NOMO-1 treated with dmso at 0.1 percent for 144 hours (cell line): ENCODE data around the gene MAP3K9.

Experiments used
- DNase-seq: peaks from one replicate; lab custom pipeline; 2025; ENCODE audit not compliant: unreplicated experiment; lab: John Stamatoyannopoulos, UW

MAP3K9 gene

DNA sequence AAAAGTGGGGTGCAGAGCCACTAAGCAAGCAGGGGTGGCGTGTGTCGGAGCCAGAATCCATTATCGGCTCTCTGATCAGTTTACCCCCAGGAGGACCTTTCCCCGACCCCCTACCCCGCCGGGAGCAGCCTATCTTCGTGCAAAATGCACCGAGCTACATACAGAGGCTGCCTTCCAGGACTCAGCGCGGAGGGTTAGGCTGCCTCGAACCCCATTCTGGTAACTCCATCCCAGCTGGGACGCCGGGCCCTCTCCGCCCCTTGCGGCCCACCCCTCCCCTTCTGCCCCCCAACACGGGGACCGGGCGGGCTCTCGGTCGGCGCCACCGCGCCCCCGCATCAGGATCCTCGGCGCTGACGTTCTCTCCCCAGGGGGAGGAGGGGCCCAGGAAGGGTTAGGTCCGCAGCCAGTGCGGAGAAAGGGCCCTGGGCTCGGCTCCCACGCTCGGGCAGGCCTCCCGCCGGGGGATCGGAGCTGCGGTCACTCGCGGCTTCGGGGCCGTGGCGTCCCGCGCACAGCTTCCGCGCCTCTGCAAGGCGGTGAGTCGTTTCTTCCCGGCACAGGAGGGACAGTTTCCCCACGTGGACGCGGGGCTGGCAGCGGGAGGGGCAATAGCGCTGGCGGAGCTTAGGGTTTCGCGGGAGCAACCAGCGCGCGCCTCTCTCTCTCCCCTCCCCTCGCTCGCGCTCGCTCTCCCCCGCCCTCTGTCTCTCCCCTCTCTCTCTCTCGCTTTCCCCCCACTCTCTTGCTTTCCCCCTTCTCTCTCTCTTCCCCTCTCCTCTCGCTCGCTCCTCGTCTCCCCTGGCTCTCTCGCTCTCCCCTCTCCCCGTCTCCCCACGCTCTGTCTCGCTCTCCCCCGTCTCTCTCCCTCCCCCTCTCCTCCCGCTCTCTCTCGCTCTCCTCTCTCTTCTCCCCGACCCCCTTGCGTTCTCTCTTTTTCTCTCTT lies 12.5 kb upstream of the MAP3K9 start:
- peak; percentile 16 for DNase-seq

DNA sequence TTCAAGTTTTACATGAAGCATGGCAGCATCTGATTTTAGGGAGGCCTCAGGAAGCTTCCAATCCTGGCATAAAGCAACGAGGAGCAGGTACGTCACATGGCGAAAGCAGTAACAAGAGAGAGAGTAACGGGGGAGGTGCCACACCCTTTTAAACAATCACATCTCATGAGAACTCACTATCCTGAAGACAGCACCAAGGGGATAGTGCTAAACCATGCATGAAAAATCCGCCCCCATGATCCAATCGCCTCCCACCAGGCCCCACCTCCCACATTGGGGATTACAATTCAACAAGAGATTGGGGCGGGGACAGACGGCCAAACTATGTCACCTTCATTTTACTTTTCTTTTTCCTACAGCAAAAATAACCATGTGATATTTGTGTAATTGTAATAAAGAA lies 7.2 kb upstream of the MAP3K9 start:
- no peak for DNase-seq

DNA sequence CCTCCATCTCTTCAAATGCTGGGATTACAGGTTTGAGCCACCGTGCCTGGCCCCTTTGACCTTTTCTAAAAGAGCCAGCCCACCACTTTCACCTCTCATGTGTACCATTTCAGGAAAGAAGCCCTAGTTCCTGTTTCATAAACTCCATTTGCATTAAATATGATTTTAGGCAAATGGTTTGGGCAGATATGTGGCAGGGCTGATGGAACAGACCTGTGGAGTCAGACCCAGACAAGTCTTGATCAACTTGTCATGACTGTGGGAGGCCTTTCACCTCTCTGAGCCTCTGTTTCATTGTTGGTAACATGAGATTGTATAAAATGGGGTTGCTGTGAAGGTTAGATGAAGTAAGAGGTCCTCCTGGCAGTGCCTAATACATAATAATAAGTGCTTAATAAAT lies 5.2 kb upstream of the MAP3K9 start:
- DNase-seq: no peak

DNA sequence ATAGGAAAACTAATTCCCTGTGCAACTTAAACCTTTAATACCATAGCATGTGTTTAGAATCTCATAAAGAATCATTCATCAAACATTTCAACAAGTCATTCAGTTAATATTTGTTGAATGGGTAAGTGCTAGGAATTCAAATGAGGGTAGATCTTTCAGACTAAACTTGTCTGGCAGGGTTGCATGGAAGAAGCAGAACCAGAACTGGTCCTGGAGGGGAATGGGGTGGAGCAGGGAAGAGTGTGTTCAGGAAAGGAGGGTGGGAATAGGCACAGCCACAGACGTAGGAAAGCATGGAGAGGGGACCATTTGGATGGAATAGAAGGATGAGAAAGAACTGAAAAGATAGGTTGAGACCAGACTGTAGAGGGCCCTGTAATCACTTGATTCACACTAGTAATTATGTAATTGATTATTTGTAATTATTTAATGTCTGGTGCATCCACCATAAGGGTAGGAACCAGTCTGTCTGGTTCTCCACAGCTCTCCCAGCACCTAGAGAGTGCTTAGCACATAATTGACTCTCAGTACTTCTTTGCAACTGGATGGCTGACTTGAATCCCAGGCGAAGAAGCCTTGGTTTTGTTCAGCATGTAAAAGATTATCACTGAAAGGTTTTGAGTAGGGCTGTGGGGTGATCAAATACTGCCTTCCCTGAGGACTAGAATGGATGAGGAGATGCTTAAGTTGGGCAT lies 3.0 kb upstream of the MAP3K9 start:
- no peak for DNase-seq

DNA sequence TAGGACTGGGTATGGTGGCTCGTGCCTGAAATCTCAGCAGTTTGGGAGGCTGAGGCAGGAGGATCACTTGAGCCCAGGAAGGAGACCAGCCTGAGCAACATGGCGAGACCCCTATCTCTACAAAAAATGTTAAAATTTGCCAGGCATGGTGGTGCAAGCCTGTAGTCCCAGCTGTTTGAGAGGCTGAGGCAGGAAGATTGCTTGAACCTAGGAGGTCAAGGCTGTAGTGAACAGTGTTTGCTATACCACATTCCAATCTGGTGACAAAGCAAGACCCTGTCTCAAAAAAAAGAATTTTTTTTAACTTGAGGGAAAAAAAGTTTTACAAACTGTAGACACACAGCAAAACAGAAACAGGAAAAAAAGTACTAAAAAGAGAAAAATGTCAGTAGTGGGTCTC lies 2.3 kb upstream of the MAP3K9 start:
- no peak for DNase-seq

DNA sequence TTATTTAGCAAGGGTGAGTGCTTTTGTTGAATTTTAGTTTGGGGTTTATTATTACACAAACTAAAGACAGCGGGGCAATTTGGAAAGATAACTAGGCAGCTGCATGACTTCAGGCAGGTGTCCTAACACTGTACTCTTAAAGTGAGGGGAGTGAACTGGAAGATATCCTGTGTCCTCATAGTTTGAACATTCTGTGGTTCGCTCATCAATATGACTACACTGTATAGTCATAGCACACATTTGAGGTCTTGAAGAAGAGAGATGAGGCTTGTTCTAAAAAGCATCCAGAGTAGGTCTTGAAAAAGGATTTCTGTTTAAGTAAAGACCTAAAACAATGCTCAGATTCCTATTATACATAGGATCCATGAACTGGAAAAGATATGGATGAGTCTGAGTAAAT lies 1.7 kb upstream of the MAP3K9 start:
- DNase-seq: no peak

DNA sequence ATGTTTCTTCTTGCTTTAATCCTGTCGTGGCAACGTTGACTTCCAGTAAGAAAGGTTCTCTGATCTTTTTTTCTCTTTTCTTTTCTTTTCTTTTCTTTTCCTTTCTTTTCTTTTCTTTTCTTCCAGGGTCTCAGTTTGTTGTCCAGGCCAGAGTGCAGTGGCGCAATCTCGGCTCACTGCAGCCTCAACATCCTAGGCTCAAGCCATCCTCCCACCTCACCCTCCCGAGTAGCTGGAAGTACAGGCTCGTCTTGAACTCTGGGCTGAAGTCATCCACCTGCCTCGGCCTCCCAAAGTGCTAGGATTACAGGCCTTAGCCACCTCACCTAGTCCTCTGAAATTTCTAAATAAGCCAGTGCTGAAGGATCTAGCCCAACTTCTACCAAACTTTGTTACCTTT lies 1.3 kb upstream of the MAP3K9 start:
- DNase-seq: no peak

DNA sequence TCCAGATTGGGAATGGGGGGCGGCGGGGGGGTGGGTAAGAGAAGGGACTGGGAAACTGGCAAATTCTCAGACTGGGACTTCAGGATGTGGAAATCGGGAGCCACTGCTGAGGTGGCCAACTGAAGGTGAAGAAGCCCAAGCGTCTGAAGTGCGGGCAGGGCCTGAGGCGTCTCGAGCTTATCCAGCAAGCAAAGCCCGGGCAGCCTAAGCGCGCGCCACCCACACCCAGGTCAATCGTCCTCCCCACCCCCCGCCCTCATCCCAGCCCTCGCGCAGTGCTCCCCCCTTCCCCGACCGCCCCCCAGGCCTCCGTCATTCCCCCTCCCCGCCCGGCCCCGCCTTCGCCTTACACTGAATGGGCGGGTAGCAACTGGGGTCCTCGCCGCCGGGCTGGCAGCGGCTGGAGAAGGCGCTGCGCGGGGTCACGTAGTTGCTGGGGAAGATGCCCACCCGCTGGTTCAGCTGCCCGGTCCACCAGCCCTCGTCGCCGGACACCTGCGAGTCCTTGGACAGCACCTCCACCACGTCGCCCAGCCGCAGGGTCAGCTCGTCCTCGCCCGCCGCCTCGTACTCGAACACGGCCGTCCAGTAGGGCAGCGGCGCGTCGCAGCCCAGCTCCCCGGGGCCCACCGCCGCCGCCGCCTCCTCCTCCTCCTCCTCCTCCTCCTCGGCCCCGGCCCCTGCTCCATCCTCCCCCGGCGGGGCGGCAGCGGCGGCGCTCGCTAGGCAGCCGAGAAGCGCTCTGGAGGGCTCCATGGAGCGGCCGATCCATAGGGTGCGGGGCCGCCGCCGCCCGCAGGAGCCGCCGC lies 693 bp downstream of the MAP3K9 start:
- DNase-seq: no peak

DNA sequence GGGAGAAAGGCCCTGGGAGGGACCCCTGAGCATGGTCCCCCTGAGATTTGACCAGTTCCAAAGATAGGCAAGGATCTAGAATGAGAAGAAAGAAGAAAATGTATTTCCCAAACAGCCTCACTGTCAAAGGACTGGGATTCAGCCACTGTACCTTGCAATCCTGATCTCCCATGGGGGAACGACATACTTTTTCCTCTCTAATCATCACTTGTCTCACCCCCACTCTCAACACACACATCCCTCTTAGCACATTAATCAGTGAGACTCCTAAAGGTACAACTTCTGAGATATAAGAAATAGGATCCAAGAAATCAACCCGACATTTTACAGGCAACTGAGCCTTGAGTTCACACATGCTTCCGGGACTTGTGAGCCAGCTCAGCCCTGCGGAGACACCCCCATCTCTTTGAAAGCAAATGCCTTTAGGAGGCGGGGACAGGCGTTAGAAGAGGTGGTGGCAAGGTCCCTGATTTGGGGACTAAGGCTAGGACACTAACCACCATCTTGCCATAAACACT lies 1.4 kb downstream of the MAP3K9 start:
- DNase-seq: no peak

DNA sequence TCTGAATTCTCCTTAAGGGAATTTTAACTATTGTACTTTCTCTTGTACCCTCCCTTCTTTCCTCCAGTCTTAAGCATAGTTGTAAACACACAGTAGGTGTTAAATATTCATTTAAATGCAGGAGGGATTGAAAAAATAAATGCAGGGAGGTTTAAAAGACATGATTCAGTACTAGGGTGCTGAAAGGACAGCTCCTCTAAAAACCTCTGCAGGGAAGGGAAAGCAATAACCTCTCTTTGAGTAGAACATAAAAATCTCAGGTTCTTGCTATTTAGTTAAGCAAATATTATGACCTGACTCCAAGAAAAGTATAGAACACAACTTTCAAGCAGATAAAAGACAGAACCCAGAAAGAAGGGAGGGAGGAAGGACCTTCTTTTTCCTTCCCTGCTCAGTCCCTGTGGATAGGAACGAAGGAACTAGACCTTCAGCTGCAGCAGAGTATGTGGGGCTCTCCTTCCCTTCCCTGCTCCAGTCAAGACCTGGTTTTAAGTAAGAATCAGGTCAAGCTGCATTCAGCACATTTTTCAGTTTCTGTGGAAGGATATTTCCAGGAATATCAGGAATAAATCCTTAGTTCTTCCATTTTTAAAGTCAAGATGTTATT lies 4.7 kb downstream of the MAP3K9 start:
- no peak for DNase-seq

DNA sequence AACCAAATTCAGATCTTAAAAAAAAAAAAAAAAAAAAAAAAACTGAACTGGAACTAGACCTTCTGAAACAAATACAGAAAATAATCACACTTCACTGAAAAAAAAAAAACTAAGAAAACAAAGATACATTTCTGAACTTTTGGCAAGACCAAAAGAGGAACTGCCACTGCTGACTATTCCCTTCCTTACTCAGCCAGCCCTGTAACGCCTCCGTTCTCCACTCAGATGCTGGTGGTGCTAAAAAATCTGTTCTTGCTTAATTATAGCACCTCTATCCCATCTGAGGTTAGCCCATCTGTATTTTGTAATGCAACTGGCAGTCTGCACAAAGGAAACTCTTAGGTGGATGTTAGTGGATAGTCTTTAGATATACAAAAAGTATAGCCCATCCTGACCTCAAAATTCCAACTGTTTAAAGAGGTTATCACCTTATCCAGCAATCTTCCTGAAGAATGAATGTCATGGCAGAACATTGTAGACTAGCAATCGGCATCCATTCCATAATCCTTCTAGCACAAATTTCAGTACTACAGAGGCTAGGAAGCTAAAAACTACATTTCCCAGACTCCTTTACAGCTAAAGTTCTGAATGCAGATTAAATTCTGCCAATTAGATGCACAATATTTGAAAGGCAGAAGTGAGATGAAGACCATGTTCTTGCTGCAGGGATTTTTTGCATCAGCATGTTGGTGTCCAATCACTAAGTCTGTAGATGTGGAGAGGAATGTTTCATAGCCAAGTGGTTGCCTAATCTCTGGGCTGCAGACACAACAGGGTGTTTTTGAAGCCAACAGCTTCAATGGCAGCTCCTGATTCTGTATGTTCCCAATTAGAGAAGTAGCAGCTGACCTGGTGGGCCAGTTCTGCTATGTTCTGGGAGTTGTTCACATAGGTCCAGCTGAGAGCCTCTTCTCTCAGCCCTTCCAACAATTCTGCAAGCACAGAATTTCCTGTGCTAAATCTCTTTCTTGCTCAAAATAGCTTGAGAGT lies 5.7 kb downstream of the MAP3K9 start:
- DNase-seq: peak; percentile 82

DNA sequence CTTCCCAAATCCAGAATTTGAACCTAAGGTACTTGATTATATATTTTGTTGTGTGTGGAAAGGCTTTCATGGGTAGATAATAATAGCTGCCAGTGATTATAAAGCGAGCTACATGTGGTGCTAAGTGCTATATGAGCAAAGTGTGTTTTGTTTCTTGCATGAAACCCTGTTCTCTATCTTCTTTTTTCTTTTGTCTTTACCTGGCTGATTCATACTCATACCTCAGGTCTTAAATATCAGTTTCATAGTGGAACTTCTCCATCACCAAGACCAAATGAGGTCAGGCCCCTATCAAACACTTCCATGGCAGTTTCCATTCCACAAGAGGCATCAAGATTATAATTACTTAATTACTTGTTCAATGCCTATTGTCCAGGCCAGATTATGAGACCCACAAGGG lies 6.9 kb downstream of the MAP3K9 start:
- no peak for DNase-seq

DNA sequence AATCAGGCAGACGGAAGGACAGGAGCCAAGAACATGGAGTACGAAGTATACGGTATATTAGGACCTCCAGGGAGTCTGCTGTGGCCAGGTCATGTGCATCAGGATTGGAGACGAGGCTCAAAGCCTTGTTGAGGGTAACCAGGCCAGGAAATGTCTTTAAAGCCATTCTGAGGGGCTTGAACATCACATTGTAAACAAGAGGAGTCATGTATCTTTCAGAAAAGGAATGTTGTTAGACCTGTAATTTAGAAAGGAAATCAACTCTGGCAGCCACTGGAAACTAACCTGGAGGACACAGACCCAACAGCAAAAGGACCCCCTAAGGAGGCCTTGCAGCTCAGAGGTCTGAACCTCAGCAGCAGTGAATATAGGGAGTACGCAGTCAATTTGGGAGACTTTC lies 7.5 kb downstream of the MAP3K9 start:
- no peak for DNase-seq

DNA sequence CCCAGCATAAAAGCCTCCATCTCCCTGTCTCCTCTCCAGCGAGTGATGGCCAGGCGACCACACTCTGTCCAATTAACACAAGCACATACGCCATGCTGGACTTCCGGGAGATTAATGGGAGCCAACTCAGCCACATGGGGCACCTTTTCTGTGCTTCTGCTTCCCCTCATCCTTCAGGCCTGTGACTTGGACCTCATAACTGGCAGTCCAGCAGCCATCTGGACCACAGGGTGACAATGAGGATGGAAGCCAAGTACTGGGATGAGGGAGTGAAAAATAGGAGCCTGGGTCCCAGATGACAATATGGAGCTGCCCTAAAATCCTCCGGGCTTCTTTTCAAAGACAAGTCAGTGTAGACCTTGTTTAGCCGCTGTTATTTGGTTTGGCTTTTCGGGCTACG lies 12.8 kb downstream of the MAP3K9 start:
- no peak for DNase-seq

DNA sequence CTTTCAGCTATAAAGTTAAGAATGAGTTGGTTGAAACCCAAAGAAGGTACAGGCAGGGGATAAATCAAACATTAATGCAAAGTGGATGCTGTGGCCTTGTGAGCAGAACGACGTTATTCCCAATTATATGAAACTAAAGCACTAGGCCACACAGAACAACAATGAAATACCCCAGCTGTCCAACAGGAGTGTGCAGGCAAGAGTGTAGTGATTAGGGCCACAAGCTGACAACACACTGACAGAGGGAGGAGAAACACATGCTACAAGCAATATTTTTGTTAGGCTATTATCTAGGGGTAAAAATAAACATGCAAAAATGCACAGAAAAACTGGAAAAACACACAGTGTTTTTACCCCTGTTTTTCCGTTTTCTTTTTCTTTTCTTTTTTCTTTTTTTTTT lies 15.0 kb downstream of the MAP3K9 start:
- DNase-seq: no peak

DNA sequence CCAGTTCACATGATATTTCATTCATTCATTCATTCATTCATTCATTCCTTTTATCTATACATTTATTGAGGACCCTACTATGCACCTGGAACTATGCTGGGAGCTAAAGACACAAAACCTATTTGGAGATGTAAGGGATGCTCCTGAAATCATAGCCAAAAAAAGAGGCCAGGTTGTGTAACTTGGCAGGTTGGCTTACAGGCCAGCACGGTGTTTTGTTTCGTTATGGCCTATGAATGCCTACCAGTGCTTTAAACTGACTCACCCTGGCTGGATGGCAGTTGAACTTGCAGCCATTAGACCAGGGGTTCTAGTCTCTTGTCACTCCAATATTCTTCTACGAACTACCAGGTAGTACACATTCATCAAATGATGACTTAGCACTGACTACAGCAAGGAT lies 15.7 kb downstream of the MAP3K9 start:
- no peak for DNase-seq

DNA sequence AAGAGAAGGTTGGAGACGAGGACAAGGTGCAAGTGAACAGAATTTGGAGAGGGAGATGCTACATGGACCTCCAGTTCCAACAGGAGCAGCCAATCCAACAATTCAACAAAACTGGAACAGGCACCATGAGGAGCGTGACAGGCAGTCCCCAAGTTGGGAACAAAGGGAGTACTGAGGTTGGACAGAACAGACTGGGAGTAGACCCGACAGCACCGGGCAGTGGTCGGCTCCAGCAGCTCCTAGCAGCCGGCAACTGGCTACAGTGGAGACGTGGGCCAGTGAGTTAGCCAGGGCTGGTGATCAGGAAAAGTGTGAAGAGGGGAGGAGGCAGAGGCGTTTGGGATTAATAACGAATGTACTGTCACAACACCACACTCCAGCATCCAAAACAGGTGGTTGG lies 16.4 kb downstream of the MAP3K9 start:
- DNase-seq: no peak

DNA sequence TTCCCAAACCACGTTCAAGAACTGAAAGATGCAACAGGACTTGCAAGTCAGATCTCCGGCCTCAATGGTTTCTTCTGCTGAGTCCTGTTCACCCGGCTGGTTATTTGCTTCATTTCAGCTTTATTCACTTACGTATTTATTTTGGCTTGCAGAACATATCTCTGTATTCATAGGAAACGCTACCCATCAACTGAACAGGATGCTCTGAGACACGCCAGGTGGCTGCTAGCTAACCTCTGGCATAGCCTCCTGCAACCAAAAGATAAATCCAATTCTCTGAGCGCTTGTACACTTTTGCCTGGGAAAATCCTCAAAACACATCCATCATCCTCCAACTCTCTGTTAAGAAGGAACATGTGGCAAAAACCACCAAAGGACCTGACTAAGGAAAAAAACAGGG lies 17.3 kb downstream of the MAP3K9 start:
- DNase-seq: no peak

DNA sequence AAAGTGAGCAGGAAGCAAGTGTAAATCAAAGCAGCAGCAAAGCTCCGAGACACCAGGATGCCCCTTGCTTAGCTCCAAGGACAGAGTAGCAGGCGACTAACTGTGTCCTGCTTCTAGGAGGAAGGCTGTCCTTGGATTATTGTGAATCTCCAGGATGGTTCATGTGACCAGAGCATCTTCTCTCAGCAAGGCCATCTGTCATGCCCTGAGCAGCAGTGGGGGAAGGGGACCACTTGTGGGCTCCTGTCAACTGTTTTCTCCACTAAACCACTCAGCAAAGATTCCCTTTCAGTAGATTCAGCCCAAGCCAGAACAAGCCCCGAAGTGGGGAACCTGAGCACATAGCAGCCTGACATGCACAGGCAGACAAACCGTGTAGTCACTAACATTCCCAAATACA lies 19.4 kb downstream of the MAP3K9 start:
- no peak for DNase-seq

DNA sequence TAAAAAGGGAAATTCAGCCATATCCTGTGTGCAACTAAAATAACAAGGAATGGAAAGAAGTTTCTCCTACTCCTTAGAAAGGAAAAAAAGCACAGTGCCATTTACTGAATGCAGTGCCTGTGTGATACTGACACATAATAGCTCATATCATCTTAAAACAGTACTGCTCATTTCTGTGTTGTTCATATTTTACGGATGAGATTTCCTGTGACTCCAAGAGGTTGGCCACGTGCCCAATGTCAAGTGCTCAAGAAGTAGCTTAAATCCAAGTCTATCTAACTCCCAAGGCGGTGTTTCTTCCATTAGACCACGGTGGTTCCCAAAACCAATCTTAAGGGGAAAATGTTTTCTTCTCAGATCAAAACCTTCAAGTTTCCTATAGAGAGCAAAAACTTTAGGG lies 20.0 kb downstream of the MAP3K9 start:
- DNase-seq: no peak
